Measurements from ENCODE around the gene TMEM151B.
A peak's percentile ranks its signal among the peaks of the same experiment; 100 is the strongest.
"Not testable (repeated sequence)": the region's sequence is repeated elsewhere in the genome, so short reads cannot be mapped to it uniquely, and the experiment has no call there.

The TMEM151B gene

GRCh38 chr6:44269921-44270525, at the start of gene TMEM151B:
TMEM151B (plus strand) TSS chr6:44270450; CDS start chr6:44270743, 293 bp downstream.
- no peak for DNase-seq

GRCh38 chr6:44220913-44221290, 49.3 kb upstream of the TMEM151B start:
- DNase-seq = no peak

- peak; percentile 79 to 82 for DNase-seq
These were observed 48.8 kb upstream of the TMEM151B start for GRCh38 chr6:44221291-44221960.

- DNase-seq = no peak
These were observed 48.3 kb upstream of the TMEM151B start for GRCh38 chr6:44221961-44222335.

GRCh38 chr6:44222486-44223318, 47.5 kb upstream of the TMEM151B start:
- DNase-seq = no peak

- DNase-seq = peak; percentile 84 to 88
These were observed 46.8 kb upstream of the TMEM151B start, which contains the start of gene SLC29A1 for GRCh38 chr6:44223319-44224028. SLC29A1 (plus strand) TSS chr6:44223595; CDS start chr6:44227314, 3,719 bp downstream.

GRCh38 chr6:44224029-44224964, 46.0 kb upstream of the TMEM151B start:
- no peak for DNase-seq

GRCh38 chr6:44224965-44225305, 45.3 kb upstream of the TMEM151B start:
- DNase-seq = no peak

- no peak for DNase-seq
These were observed 44.5 kb upstream of the TMEM151B start for GRCh38 chr6:44225579-44226325.

GRCh38 chr6:44226368-44227147, 43.7 kb upstream of the TMEM151B start:
- no peak for DNase-seq

- no peak for DNase-seq
These were observed 43.0 kb upstream of the TMEM151B start for GRCh38 chr6:44227148-44227793.

GRCh38 chr6:44228031-44228430, 42.2 kb upstream of the TMEM151B start:
- no peak for DNase-seq

- no peak for DNase-seq
These were observed 41.8 kb upstream of the TMEM151B start for GRCh38 chr6:44228433-44228832.

GRCh38 chr6:44228836-44229235, 41.4 kb upstream of the TMEM151B start:
- no peak for DNase-seq

GRCh38 chr6:44229376-44230033, 40.7 kb upstream of the TMEM151B start:
- DNase-seq = no peak

- no peak for DNase-seq
These were observed 40.1 kb upstream of the TMEM151B start for GRCh38 chr6:44230034-44230675.

GRCh38 chr6:44231426-44231825, 38.8 kb upstream of the TMEM151B start:
- not testable (repeated sequence) for DNase-seq

GRCh38 chr6:44232676-44233566, 37.3 kb upstream of the TMEM151B start:
- DNase-seq = no peak
